B cell (primary cell): ENCODE measurements around the gene CCDC38. TPM values are rescaled to one million over a fixed set of nuclear protein-coding genes. Genes with fewer than 3 reads are reported as not detected.

ENCODE experiments used
- ATAC-seq: fragments of 200-7000 bp; cut with Tn5 transposase; one replicate; pipeline ENCODE4 v1.10.0; 2021; ENCODE audit warnings: low read depth, mild to moderate bottlenecking, moderate number of reproducible peaks, moderate library complexity
- CTCF ChIA-PET: fragments of 350-600 bp; sonication (Branson Sonifier 250); formaldehyde crosslinking; loops from one replicate; lab custom pipeline; 2021; ENCODE audit warnings: antibody characterized with exemption, inconsistent platforms; lab: Charles Lee
- POLR2A ChIA-PET: fragments of 350-600 bp; sonication (Branson Sonifier 250); formaldehyde crosslinking; loops from one replicate; lab custom pipeline; 2021; ENCODE audit warnings: antibody characterized with exemption; lab: Charles Lee
- DNase-seq: peaks from one replicate; pipeline ENCODE4 v3.0.0; 2013
- H2AFZ ChIP-seq: 2 replicates; pipeline ENCODE4 v1.6.1; 2012; ENCODE audit warnings: mild to moderate bottlenecking, low read depth, low read length; ENCODE audit not compliant: insufficient read depth, poor library complexity, severe bottlenecking
- H3K27ac ChIP-seq, 2 donors: 1 replicate in 1 of 2; 2 replicates in 1 of 2; pipeline ENCODE4 v1.5.1; 2012 to 2013; ENCODE audit warnings: low read length in 2 of 2, mild to moderate bottlenecking in 2 of 2, moderate library complexity in 1 of 2
- H3K27me3 ChIP-seq, 4 experiments: fragments of 200-600 bp in 1 of 4; sonication (generic) in 1 of 4; replicated peaks in 1 of 4; 1 replicate in 2 of 4; 2 replicates in 2 of 4; pipeline versions ENCODE4 v1.6.1 to v1.7.0; 2013 to 2016; ENCODE audit warnings: low read length in 3 of 4, mild to moderate bottlenecking in 2 of 4, mixed read lengths in 1 of 4, moderate library complexity in 1 of 4; ENCODE audit not compliant: insufficient read depth in 4 of 4, control insufficient read depth in 3 of 4; ENCODE audit errors: control extremely low read depth in 1 of 4
- H3K36me3 ChIP-seq, 2 experiments: replicated peaks in 1 of 2; 1 replicate in 1 of 2; 2 replicates in 1 of 2; pipeline versions ENCODE4 v1.6.1 to v1.7.1; 2013; ENCODE audit warnings: low read length in 1 of 2; ENCODE audit not compliant: insufficient read depth in 2 of 2, control insufficient read depth in 1 of 2; ENCODE audit errors: control extremely low read depth in 1 of 2, extremely low read depth in 1 of 2
- H3K4me1 ChIP-seq, 2 donors: fragments of 200-600 bp in 1 of 2; sonication (generic) in 1 of 2; 1 replicate in 1 of 2; 2 replicates in 1 of 2; pipeline versions ENCODE4 v1.5.1 to v1.6.1; 2013 to 2017; ENCODE audit warnings: low read length in 2 of 2; ENCODE audit not compliant: control insufficient read depth in 2 of 2, insufficient read depth in 2 of 2
- H3K4me2 ChIP-seq: replicated peaks from 2 replicates; pipeline ENCODE3; 2012; ENCODE audit warnings: mild to moderate bottlenecking, low read depth, low read length; ENCODE audit not compliant: poor library complexity, severe bottlenecking
- H3K4me3 ChIP-seq, 5 experiments: fragments of 200-600 bp in 1 of 5; sonication (generic) in 1 of 5; 1 replicate in 3 of 5; 2 replicates in 2 of 5; pipeline versions ENCODE4 v1.5.1 to v1.7.0; 2011 to 2016; ENCODE audit warnings: low read length in 4 of 5, mild to moderate bottlenecking in 4 of 5, low read depth in 2 of 5, control low read depth in 1 of 5, moderate library complexity in 1 of 5; ENCODE audit not compliant: insufficient read depth in 1 of 5; ENCODE audit errors: control extremely low read depth in 1 of 5, extremely low read depth in 1 of 5
- H3K79me2 ChIP-seq: fragments of 200-600 bp; sonication (generic); one replicate; pipeline ENCODE4 v1.6.0; 2016; ENCODE audit warnings: low read length; ENCODE audit not compliant: control insufficient read depth, insufficient read depth
- H3K9ac ChIP-seq: fragments of 200-600 bp; sonication (generic); 2 replicates; pipeline ENCODE4 v1.6.1; 2017; ENCODE audit warnings: mild to moderate bottlenecking, low read length, moderate library complexity
- H3K9me3 ChIP-seq, 3 donors: one replicate each; pipeline versions ENCODE4 v1.6.1 to v1.7.1; 2013; ENCODE audit warnings: low read length in 2 of 3; ENCODE audit not compliant: control insufficient read depth in 2 of 3, insufficient read depth in 1 of 3; ENCODE audit errors: control extremely low read depth in 1 of 3
- H4K20me1 ChIP-seq: 2 replicates; pipeline ENCODE4 v1.6.0; 2012; ENCODE audit warnings: mild to moderate bottlenecking, low read length; ENCODE audit not compliant: insufficient read depth, control insufficient read depth, poor library complexity, severe bottlenecking
- H3K27ac Mint-ChIP-seq: one replicate; pipeline ENCODE4 v1.8.0; 2021; ENCODE audit warnings: mixed read lengths
- H3K27me3 Mint-ChIP-seq: one replicate; pipeline ENCODE4 v1.8.0; 2021; ENCODE audit warnings: mixed read lengths
- H3K4me1 Mint-ChIP-seq: one replicate; pipeline ENCODE4 v1.8.0; 2021; ENCODE audit warnings: mixed read lengths
- H3K4me3 Mint-ChIP-seq: one replicate; pipeline ENCODE4 v1.8.0; 2021; ENCODE audit warnings: mixed read lengths
- H3K9me3 Mint-ChIP-seq: one replicate; pipeline ENCODE4 v1.8.0; 2022; ENCODE audit warnings: mixed read lengths; ENCODE audit not compliant: insufficient read depth
- EZH2 ChIP-seq: IDR thresholded peaks from 2 replicates; pipeline ENCODE4 v1.6.1; 2012; ENCODE audit warnings: borderline replicate concordance, low read depth, mild to moderate bottlenecking, moderate library complexity, low read length; ENCODE audit not compliant: insufficient read depth, poor library complexity, severe bottlenecking
- WGBS: methylation state at CpG from one replicate; pipeline ENCODE4 v1.1.5; 2013; ENCODE audit warnings: missing lambda C conversion rate; ENCODE audit not compliant: insufficient coverage; 5-methylcytosine and 5-hydroxymethylcytosine counted together
- intact Hi-C: fragments of 100-400 bp; cut with micrococcal nuclease; formaldehyde crosslinking; loops from one replicate; pipeline ENCODE4 v1.10.0; 2022
- polyA plus RNA-seq: library from polyadenylated mRNA; depleted of rRNA; stranded (reverse); fragments of >200 nt; gene quantifications from 2 replicates; pipeline ENCODE4 v1.2.3, GENCODE V29; 2012
- total RNA-seq, 2 donors: library from RNA; stranded (reverse); fragments of 120-200 nt in 1 of 2; gene quantifications; 1 replicate in 1 of 2; 2 replicates in 1 of 2; pipeline versions ENCODE4 v1.2.3 to v1.2.4, GENCODE V29; 2013 to 2022
- TF ChIP-seq, protein P1 (sequence below): fragments of 200-600 bp; IDR thresholded peaks from one replicate; pipeline ENCODE4 v1.8.0; 2022; ENCODE audit warnings: antibody characterized with exemption, mild to moderate bottlenecking

CCDC38 gene
- total and polyA plus RNA-seq, 2 donors (not counting 1 experiment from before 2014, with no cell fraction given), result 1.3 TPM; not detected in 1

DNA sequence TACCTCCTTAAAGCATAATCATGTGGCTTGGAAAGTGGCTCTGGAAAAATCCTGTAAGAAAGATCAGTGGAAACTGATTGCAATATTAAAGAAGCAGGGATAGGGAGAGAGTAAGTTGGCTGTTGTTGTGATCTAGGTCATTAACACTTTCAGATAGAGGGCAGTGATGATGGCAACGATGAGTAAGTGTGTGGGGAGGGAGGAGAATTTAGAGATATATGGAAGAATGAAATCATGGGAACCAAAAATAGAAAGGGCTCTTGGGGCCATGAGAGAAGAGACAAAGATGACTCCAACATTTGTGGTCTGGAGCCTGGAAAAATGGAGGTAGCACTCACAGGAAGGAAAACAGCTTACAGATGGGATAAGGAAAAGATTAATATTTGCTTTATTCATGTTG, 60.3 kb downstream of the CCDC38 start:
- Mint-ChIP-seq H3K4me1 (no peaks in the 10 kb centered on the region), H3K27ac (no peak overlapping the region), H3K27me3 (no peaks in the 10 kb centered on the region), H3K9me3 (no peaks in the 10 kb centered on the region), H3K4me3 (no peak overlapping the region)
- Histone ChIP-seq H3K36me3 (no peaks in the 10 kb centered on the region), H3K79me2 (no peaks in the 10 kb centered on the region), H3K9ac (no peak overlapping the region), H3K27me3 (peaks cover 0 to 3% (median 0%) of the 10 kb centered on the region in 4 experiments), H3K4me1 (no peaks in the 10 kb centered on the region), H3K4me2 (no peak overlapping the region), H2AFZ (no peak overlapping the region), H3K27ac (no peak overlapping the region), H3K9me3 (peaks cover 0 to 4% (median 2%) of the 10 kb centered on the region in 3 donors), H4K20me1 (no peaks in the 10 kb centered on the region), H3K4me3 (no peak overlapping the region)
- ChIA-PET POLR2A (no interaction called here), CTCF (no interaction called here)
- intact Hi-C loops, result no loop called here
- TF ChIP-seq EZH2, result no peak
- DNase-seq (no peak), ATAC-seq (no peak)
- WGBS, result 59% methylated on average over 1 of the region's 1 CpG

DNA sequence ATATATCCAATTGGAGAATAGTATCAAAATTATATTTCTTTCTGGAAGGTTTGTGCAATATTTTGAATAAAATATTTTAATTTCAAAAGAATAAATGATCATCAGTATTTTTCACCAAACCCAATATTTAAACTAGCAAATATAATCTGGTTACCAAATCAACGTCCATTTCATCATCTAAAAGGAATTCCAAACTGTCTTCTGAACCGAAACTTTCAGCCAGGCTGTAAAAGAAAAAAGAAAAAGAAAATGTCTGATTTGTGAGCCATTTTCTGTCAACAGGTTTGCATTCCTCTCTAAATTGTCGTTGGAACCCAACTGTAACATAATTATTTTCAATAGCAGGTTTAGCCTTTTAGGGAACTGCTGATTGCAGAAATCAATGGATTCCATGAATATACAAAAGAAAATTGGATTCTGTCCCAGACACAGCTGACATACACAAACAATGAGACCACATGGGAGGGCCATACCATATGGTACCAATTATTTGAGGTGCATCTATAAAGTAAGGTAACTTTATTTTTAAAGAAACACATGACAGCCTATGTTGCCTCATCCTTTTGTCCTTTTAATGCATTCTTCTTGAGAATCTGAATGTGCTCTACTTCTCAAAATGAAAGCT, 61.0 kb downstream of the CCDC38 start:
- H3K27me3 Mint-ChIP-seq, result no peaks in the 10 kb centered on the region

More for the DNA sequence above, 61.0 kb downstream of the CCDC38 start:
- Histone ChIP-seq H3K27ac (no peak overlapping the region), H2AFZ (no peak overlapping the region), H3K27me3 (peaks cover 0 to 3% (median 0%) of the 10 kb centered on the region in 4 experiments), H3K4me3 (no peak overlapping the region), H3K9me3 (peaks cover 0 to 4% (median 2%) of the 10 kb centered on the region in 3 donors), H4K20me1 (no peaks in the 10 kb centered on the region), H3K4me1 (no peaks in the 10 kb centered on the region), H3K36me3 (no peaks in the 10 kb centered on the region), H3K9ac (no peak overlapping the region), H3K4me2 (no peak overlapping the region), H3K79me2 (no peaks in the 10 kb centered on the region)
- H3K4me3 Mint-ChIP-seq, result no peak overlapping the region
- CTCF ChIA-PET, result no interaction called here
- H3K27ac Mint-ChIP-seq, result no peak overlapping the region
- ATAC-seq (no peak), DNase-seq (no peak)
- H3K9me3 Mint-ChIP-seq, result no peaks in the 10 kb centered on the region
- POLR2A ChIA-PET, result no interaction called here
- intact Hi-C loops, result no loop called here
- TF ChIP-seq, protein P1, sequence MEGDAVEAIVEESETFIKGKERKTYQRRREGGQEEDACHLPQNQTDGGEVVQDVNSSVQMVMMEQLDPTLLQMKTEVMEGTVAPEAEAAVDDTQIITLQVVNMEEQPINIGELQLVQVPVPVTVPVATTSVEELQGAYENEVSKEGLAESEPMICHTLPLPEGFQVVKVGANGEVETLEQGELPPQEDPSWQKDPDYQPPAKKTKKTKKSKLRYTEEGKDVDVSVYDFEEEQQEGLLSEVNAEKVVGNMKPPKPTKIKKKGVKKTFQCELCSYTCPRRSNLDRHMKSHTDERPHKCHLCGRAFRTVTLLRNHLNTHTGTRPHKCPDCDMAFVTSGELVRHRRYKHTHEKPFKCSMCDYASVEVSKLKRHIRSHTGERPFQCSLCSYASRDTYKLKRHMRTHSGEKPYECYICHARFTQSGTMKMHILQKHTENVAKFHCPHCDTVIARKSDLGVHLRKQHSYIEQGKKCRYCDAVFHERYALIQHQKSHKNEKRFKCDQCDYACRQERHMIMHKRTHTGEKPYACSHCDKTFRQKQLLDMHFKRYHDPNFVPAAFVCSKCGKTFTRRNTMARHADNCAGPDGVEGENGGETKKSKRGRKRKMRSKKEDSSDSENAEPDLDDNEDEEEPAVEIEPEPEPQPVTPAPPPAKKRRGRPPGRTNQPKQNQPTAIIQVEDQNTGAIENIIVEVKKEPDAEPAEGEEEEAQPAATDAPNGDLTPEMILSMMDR, result no peak
- TF ChIP-seq EZH2, result no peak
- WGBS, result no CpG with 5 or more reads among the region's 3 CpGs
- no peaks in the 10 kb centered on the region for H3K4me1 Mint-ChIP-seq
